T-helper 2 cell treated with Interferon-gamma antibody and Interleukin-4, amounts not matched to agents 5 μg/mL and 100 μg/mL, for 36 hours (primary cell): Measurements from ENCODE around the gene TPSAB1.

Experiments
- DNase-seq: peaks from one replicate; pipeline ENCODE4 v3.0.0; 2021; ENCODE audit warnings: low spot score
- H3K27ac Mint-ChIP-seq: one replicate; pipeline ENCODE4 v1.8.0; 2021; ENCODE audit warnings: mild to moderate bottlenecking, mixed read lengths
- H3K27me3 Mint-ChIP-seq: one replicate; pipeline ENCODE4 v1.8.0; 2021; ENCODE audit warnings: low read depth, mixed read lengths
- H3K36me3 Mint-ChIP-seq: one replicate; pipeline ENCODE4 v1.8.0; 2021; ENCODE audit warnings: low read depth, mixed read lengths
- H3K4me1 Mint-ChIP-seq: one replicate; pipeline ENCODE4 v1.8.0; 2021; ENCODE audit warnings: low read depth, mixed read lengths
- H3K4me3 Mint-ChIP-seq: one replicate; pipeline ENCODE4 v1.8.0; 2022; ENCODE audit warnings: mild to moderate bottlenecking, moderate library complexity, mixed read lengths
- H3K9me3 Mint-ChIP-seq: one replicate; pipeline ENCODE4 v1.8.0; 2021; ENCODE audit warnings: mixed read lengths

The TPSAB1 gene

DNA sequence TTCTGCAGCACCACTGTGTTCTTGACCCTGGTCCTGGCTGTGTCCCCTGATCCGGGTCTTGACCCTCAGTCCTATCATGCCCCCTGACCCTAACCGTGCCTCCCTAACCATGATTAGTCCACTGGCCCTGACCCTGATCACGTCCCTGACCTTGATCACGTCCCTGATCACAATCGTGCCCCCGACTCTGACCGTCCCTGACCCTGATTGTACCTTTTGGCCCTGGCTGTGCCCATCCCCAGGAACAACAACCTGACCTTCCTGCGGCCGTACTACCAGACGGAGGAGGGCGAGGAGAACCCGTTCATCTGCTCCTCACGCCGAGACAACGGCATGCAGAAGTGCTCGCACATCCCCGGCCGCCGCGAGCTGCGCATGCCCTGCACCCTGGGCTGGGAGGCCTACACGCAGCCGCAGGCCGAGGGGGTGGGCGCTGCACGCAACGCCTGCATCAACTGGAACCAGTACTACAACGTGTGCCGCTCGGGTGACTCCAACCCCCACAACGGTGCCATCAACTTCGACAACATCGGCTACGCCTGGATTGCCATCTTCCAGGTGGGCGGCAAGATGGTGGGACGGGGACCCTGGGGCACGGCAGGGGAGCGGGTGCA lies 40.4 kb upstream of the TPSAB1 start:
- no peak overlapping the region for H3K4me3 Mint-ChIP-seq
- DNase-seq, result no peak
- H3K27me3 Mint-ChIP-seq, result no peaks in the 10 kb centered on the region
- no peak overlapping the region for H3K27ac Mint-ChIP-seq
- H3K4me1 Mint-ChIP-seq, result no peaks in the 10 kb centered on the region
- H3K36me3 Mint-ChIP-seq, result no peaks in the 10 kb centered on the region
- no peaks in the 10 kb centered on the region for H3K9me3 Mint-ChIP-seq

DNA sequence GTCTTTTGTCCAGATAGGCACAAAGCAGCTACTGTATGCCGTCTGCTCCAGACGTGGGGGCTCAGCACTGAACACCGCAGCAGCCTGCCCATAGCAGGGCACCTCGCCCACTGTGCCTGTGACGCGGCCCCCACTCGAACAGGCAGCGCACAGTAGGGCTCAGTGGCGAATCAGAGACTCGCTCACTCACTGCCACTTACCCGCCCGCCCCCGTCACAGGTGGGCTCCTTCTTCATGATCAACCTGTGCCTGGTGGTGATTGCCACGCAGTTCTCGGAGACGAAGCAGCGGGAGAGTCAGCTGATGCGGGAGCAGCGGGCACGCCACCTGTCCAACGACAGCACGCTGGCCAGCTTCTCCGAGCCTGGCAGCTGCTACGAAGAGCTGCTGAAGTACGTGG lies 39.1 kb upstream of the TPSAB1 start:
- H3K36me3 Mint-ChIP-seq, result no peaks in the 10 kb centered on the region
- H3K27me3 Mint-ChIP-seq, result no peaks in the 10 kb centered on the region
- H3K4me1 Mint-ChIP-seq, result no peaks in the 10 kb centered on the region
- H3K9me3 Mint-ChIP-seq, result no peaks in the 10 kb centered on the region
- no peak for DNase-seq
- H3K27ac Mint-ChIP-seq, result no peak overlapping the region
- no peak overlapping the region for H3K4me3 Mint-ChIP-seq

DNA sequence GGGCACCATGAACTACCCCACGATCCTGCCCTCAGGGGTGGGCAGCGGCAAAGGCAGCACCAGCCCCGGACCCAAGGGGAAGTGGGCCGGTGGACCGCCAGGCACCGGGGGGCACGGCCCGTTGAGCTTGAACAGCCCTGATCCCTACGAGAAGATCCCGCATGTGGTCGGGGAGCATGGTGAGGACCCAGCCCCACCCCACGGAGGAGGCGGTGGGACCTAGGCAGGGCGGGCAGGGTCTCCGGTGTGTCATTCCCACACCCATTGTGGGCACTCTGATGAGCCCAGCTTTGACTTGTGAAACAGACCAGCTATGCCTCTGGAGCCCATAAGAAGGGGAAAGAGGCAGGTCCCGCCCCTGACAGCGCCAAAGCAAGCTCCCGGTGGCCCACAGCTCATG lies 38.2 kb upstream of the TPSAB1 start:
- no peaks in the 10 kb centered on the region for H3K36me3 Mint-ChIP-seq
- H3K4me1 Mint-ChIP-seq, result no peaks in the 10 kb centered on the region
- no peaks in the 10 kb centered on the region for H3K27me3 Mint-ChIP-seq
- no peak overlapping the region for H3K27ac Mint-ChIP-seq
- no peaks in the 10 kb centered on the region for H3K9me3 Mint-ChIP-seq
- H3K4me3 Mint-ChIP-seq, result no peak overlapping the region
- DNase-seq, result no peak

DNA sequence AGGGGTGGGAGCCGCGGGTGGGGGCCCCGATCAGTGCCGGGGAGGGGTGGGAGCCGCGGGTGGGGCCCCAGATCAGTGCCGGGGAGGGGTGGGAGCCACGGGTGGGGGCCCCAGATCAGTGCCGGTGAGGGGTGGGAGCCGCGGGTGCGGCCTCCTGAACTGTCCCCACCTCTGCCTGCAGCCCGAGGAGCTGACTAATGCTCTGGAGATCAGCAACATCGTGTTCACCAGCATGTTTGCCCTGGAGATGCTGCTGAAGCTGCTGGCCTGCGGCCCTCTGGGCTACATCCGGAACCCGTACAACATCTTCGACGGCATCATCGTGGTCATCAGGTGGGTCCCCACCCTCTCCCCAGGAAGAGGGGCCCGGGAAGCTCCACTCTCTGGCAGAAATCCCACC lies 35.6 kb upstream of the TPSAB1 start:
- H3K4me1 Mint-ChIP-seq, result no peaks in the 10 kb centered on the region
- H3K9me3 Mint-ChIP-seq, result no peaks in the 10 kb centered on the region

DNA sequence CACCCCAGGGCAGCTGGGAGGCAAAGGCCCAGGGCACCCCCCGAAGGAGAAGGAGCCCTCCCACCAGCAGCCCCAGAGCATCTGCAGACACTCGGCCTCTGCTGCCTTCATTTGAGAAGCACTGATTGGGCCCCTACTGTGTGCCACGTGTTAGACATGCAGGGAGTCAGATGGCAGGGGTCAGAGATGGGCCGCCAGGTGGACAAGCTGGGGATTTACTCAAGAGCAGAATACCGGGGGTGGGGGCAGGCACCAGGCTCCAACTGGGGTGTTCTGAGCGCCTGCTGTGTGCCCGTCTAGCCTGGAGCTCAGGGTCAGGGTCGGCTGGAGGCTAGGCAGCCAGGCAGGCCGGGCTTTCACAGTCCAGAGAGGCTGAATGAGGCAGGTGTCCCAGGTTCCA lies 34.2 kb upstream of the TPSAB1 start:
- DNase-seq, result no peak
- Mint-ChIP-seq H3K9me3 (no peaks in the 10 kb centered on the region), H3K27me3 (no peaks in the 10 kb centered on the region), H3K36me3 (no peaks in the 10 kb centered on the region), H3K4me3 (no peak overlapping the region), H3K27ac (no peak overlapping the region), H3K4me1 (no peaks in the 10 kb centered on the region)

More for the DNA sequence above, 35.6 kb upstream of the TPSAB1 start:
- no peak for DNase-seq
- H3K4me3 Mint-ChIP-seq, result no peak overlapping the region
- no peaks in the 10 kb centered on the region for H3K27me3 Mint-ChIP-seq
- H3K27ac Mint-ChIP-seq, result no peak overlapping the region
- no peaks in the 10 kb centered on the region for H3K36me3 Mint-ChIP-seq

DNA sequence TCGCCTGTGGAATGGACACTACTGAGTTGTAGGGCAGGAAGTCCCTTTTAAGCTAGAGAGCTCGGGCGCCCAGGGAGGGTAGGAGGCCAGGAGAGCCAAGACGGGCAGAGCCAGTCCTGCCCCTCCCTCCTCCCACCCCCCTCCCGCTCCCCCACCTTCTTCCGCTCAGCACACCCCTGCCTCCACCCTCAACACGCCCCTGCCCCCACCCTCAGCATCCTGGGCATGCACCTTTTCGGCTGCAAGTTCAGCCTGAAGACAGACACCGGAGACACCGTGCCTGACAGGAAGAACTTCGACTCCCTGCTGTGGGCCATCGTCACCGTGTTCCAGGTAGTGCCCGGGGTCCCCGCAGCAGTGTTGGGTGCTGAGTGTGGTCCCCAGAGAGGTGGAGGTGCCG lies 33.7 kb upstream of the TPSAB1 start:
- H3K27ac Mint-ChIP-seq, result no peak overlapping the region
- no peaks in the 10 kb centered on the region for H3K4me1 Mint-ChIP-seq
- H3K4me3 Mint-ChIP-seq, result no peak overlapping the region
- H3K36me3 Mint-ChIP-seq, result no peaks in the 10 kb centered on the region
- DNase-seq, result no peak
- H3K9me3 Mint-ChIP-seq, result no peaks in the 10 kb centered on the region
- H3K27me3 Mint-ChIP-seq, result no peaks in the 10 kb centered on the region

DNA sequence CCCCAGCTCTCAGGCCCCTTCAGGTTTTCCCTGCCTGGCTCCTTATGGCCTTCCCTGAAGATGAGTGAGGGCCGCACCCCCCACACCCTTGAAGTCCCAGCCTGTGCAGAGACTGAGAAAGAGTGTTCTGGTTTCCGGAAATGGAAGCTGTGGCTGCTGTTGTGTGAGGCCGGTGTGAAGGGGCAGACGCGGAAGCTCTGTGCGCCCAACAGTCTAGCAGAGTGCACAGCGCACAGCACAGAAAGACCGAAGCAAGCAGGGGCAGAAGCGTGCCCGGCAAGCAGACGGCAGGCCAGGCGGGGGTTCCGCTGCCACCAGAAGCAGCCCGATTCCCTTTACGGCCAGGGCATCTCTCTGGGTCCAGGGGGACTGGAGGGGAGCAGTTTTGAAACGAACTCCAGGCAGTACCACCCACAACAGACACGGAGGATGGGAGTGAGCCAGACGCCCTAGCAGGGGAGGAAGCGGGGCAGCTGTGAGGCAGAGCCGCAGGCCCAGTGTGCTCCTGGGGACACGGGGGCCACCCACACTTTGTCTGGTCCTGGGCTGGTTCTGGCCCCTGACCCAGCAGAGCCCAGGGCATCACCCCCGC lies 32.2 kb upstream of the TPSAB1 start:
- Mint-ChIP-seq H3K27ac (peak overlapping the region; percentile 57), H3K36me3 (no peaks in the 10 kb centered on the region), H3K27me3 (no peaks in the 10 kb centered on the region), H3K4me1 (no peaks in the 10 kb centered on the region), H3K4me3 (peak overlapping the region; percentile 14), H3K9me3 (no peaks in the 10 kb centered on the region)
- no peak for DNase-seq

DNA sequence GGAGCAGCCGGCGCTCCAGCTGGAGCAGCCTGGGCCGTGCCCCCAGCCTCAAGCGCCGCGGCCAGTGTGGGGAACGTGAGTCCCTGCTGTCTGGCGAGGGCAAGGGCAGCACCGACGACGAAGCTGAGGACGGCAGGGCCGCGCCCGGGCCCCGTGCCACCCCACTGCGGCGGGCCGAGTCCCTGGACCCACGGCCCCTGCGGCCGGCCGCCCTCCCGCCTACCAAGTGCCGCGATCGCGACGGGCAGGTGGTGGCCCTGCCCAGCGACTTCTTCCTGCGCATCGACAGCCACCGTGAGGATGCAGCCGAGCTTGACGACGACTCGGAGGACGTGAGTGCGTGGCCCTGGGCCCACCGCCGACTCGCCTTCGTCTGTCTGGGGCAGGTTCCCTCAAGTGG lies 31.4 kb upstream of the TPSAB1 start:
- H3K9me3 Mint-ChIP-seq, result no peaks in the 10 kb centered on the region
- H3K4me3 Mint-ChIP-seq, result no peak overlapping the region
- H3K4me1 Mint-ChIP-seq, result no peaks in the 10 kb centered on the region
- no peak overlapping the region for H3K27ac Mint-ChIP-seq
- H3K27me3 Mint-ChIP-seq, result no peaks in the 10 kb centered on the region
- H3K36me3 Mint-ChIP-seq, result no peaks in the 10 kb centered on the region
- no peak for DNase-seq

DNA sequence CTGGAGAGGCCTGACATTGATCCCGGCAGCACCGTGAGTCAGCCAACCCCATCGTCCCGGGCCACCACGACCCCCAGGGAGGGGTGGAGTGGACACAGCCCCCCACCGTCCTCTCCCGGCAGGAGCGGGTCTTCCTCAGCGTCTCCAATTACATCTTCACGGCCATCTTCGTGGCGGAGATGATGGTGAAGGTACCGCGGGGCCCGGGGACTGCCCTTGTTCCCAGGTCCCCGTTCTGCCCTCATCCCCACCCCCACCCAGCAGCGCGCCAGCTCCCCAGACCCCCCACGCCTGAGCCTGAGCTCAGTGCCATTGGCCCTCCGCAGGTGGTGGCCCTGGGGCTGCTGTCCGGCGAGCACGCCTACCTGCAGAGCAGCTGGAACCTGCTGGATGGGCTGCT lies 30.0 kb upstream of the TPSAB1 start:
- H3K4me3 Mint-ChIP-seq, result no peak overlapping the region
- no peak for DNase-seq
- no peak overlapping the region for H3K27ac Mint-ChIP-seq
- no peaks in the 10 kb centered on the region for H3K36me3 Mint-ChIP-seq
- no peaks in the 10 kb centered on the region for H3K4me1 Mint-ChIP-seq
- H3K27me3 Mint-ChIP-seq, result no peaks in the 10 kb centered on the region
- H3K9me3 Mint-ChIP-seq, result no peaks in the 10 kb centered on the region

DNA sequence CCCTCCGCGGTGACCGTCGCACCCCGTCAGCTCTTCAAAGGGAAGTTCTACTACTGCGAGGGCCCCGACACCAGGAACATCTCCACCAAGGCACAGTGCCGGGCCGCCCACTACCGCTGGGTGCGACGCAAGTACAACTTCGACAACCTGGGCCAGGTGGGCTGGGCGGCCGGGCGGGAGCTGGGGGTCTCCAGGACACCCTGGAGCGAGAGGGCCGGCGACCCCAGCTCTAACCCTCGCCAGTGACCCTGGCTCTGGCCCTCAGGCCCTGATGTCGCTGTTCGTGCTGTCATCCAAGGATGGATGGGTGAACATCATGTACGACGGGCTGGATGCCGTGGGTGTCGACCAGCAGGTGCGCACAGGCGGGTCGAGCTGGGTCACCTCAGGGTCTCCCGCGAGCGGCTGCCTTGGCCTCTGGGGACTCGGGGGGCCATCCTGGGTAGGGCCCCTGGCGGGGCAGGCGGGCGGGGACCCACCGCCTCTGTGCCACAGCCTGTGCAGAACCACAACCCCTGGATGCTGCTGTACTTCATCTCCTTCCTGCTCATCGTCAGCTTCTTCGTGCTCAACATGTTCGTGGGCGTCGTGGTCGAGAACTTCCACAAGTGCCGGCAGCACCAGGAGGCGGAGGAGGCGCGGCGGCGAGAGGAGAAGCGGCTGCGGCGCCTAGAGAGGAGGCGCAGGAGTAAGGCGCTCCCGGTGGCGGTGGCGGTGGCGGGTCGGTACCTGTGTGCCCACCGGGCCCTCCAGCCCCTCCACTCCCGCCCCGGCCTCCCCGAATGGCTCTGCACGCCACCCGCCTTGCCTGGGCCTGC lies 28.8 kb upstream of the TPSAB1 start:
- H3K4me3 Mint-ChIP-seq, result no peak overlapping the region
- no peaks in the 10 kb centered on the region for H3K4me1 Mint-ChIP-seq
- H3K36me3 Mint-ChIP-seq, result no peaks in the 10 kb centered on the region
- no peak for DNase-seq
- no peaks in the 10 kb centered on the region for H3K9me3 Mint-ChIP-seq
- H3K27me3 Mint-ChIP-seq, result no peaks in the 10 kb centered on the region
- H3K27ac Mint-ChIP-seq, result no peak overlapping the region

DNA sequence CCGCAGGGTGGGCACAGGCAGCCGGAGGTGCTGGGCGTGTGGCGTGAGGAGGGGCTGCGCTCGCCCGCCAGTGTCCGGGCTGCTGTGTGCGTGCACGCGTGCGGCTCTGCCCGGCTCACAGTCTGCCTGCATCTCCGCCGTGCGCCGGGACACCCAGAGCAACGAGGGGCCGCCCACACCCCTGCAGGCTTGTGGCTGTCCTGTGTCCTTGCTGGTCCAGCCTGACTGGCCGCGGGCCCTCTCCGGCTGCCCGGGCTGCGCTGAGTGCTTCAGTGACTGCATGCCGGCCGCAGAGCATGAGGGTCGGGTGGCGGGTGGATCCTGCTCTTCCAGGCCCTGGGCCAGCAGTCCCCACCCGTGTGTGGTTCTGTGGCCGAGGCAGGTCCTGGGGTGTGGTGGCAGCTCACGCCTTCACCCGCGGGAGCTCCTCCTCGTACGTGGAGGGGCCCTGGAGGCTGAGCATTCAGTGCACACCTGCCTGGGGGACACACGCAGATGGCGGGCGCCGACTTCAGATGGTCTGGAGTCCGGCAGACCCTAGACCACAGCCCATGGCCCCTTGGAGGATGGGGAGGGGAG lies 27.8 kb upstream of the TPSAB1 start:
- Mint-ChIP-seq H3K4me1 (no peaks in the 10 kb centered on the region), H3K36me3 (no peaks in the 10 kb centered on the region), H3K4me3 (no peak overlapping the region), H3K27ac (no peak overlapping the region), H3K27me3 (no peaks in the 10 kb centered on the region), H3K9me3 (no peaks in the 10 kb centered on the region)
- DNase-seq, result no peak

DNA sequence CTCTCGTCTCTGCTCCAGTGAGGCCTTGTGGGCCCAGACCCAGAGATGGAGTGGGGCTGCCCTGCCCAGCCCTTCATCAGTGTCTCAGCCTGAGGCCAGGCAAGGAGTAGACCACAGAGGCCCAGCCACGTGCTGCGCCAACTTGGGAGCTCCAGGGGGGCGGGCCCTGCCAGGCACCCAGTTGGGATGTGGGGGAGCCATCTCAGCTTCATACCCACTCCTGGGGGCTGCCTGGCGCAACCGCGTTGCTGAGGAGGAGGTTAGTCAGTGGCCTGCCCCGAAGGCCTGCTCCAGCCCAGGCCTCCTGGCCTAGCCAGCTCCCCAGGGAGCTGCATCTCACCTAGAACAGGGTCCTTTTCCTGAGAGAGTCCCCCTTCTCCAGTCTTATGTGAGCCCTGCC lies 27.3 kb upstream of the TPSAB1 start:
- Mint-ChIP-seq H3K36me3 (no peaks in the 10 kb centered on the region), H3K27me3 (no peaks in the 10 kb centered on the region), H3K4me3 (no peak overlapping the region), H3K9me3 (no peaks in the 10 kb centered on the region), H3K4me1 (no peaks in the 10 kb centered on the region), H3K27ac (no peak overlapping the region)
- no peak for DNase-seq

DNA sequence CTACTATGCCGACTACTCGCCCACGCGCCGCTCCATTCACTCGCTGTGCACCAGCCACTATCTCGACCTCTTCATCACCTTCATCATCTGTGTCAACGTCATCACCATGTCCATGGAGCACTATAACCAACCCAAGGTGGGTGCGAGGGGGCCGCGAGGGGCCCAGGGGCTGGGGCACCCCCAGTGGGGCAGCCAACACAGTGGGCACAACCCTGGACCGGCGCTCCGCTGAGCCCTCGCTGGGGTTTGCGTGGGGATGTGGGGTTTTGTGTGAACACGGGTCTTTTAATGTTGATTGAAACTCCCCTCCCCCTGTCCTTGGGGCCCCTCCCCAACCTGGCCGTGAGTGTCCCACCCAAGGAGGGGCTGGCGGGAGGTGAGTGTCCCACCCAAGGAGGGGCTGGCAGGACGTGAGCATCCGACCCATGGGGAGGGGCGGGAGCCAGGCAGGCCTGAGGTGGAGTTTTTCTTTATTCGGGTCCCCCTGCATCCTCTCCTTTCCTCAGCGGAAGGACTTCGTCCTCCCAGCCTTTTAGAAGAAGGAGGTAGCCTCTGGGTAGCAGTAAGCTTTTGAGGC lies 26.6 kb upstream of the TPSAB1 start:
- no peaks in the 10 kb centered on the region for H3K36me3 Mint-ChIP-seq
- no peak overlapping the region for H3K27ac Mint-ChIP-seq
- H3K4me3 Mint-ChIP-seq, result no peak overlapping the region
- H3K9me3 Mint-ChIP-seq, result no peaks in the 10 kb centered on the region
- no peak for DNase-seq
- H3K4me1 Mint-ChIP-seq, result no peaks in the 10 kb centered on the region
- H3K27me3 Mint-ChIP-seq, result no peaks in the 10 kb centered on the region

DNA sequence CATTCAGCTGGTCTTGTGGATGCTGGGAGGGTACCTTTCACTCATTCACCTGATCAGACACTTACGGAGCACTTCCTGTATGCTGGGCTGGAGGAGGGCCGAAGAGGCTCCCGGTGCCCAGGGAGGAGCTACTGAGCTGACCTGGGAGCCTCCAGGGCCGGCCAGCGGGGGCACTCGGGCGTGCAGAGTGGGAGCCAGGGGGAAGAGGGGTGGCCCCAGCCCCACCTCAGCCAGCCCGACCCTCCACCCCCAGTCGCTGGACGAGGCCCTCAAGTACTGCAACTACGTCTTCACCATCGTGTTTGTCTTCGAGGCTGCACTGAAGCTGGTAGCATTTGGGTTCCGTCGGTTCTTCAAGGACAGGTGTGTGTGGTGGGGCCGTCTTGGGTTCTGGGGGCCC lies 25.8 kb upstream of the TPSAB1 start:
- H3K4me1 Mint-ChIP-seq, result no peaks in the 10 kb centered on the region
- H3K27me3 Mint-ChIP-seq, result no peaks in the 10 kb centered on the region
- H3K36me3 Mint-ChIP-seq, result no peaks in the 10 kb centered on the region
- H3K9me3 Mint-ChIP-seq, result no peaks in the 10 kb centered on the region
- H3K27ac Mint-ChIP-seq, result no peak overlapping the region
- H3K4me3 Mint-ChIP-seq, result no peak overlapping the region
- no peak for DNase-seq
